Endodermal cell (in vitro differentiated cells): ENCODE results near the gene R3HDM1. TPM values are rescaled to one million over a fixed set of nuclear protein-coding genes. Genes with fewer than 3 reads are reported as not detected.
"Not testable (repeated sequence)": the region's sequence is repeated elsewhere in the genome, so short reads cannot be mapped to it uniquely, and the experiment has no call there.

ENCODE experiments used
- DNase-seq: peaks from one replicate; pipeline ENCODE4 v3.0.0-alpha.2; 2017
- H3K27ac ChIP-seq: 2 replicates; pipeline ENCODE4 v1.5.1; 2013; ENCODE audit warnings: mild to moderate bottlenecking, low read depth, low read length, moderate library complexity
- H3K27me3 ChIP-seq: 2 replicates; pipeline ENCODE4 v1.6.1; 2013; ENCODE audit warnings: mild to moderate bottlenecking, low read length, moderate library complexity; ENCODE audit not compliant: insufficient read depth, control insufficient read depth, poor library complexity, severe bottlenecking
- H3K36me3 ChIP-seq: 2 replicates; pipeline ENCODE4 v1.7.0; 2013; ENCODE audit warnings: mild to moderate bottlenecking, low read length, moderate library complexity; ENCODE audit not compliant: control insufficient read depth, insufficient read depth
- H3K4me1 ChIP-seq: one replicate; pipeline ENCODE4 v1.7.0; 2013; ENCODE audit warnings: low read length; ENCODE audit not compliant: control insufficient read depth, insufficient read depth
- H3K4me3 ChIP-seq: 2 replicates; pipeline ENCODE4 v1.5.1; 2013; ENCODE audit warnings: mild to moderate bottlenecking, low read length, moderate library complexity
- H3K9ac ChIP-seq: 2 replicates; pipeline ENCODE4 v1.6.1; 2013; ENCODE audit warnings: mild to moderate bottlenecking, low read length, moderate library complexity; ENCODE audit not compliant: poor library complexity, severe bottlenecking; ENCODE audit errors: extremely low read depth
- H3K9me3 ChIP-seq: 2 replicates; pipeline ENCODE4 v1.6.1; 2013; ENCODE audit warnings: mild to moderate bottlenecking, low read length, moderate library complexity; ENCODE audit not compliant: control insufficient read depth
- H3K27ac Mint-ChIP-seq: 2 replicates; pipeline ENCODE4 v1.8.0; 2020; ENCODE audit warnings: mixed read lengths
- H3K27me3 Mint-ChIP-seq: 2 replicates; pipeline ENCODE4 v1.8.0; 2021; ENCODE audit warnings: mild to moderate bottlenecking, mixed read lengths; ENCODE audit not compliant: insufficient read depth
- H3K36me3 Mint-ChIP-seq: 2 replicates; pipeline ENCODE4 v1.8.0; 2020; ENCODE audit warnings: low read depth, mixed read lengths
- H3K4me1 Mint-ChIP-seq: 2 replicates; pipeline ENCODE4 v1.8.0; 2020; ENCODE audit warnings: mixed read lengths
- H3K4me3 Mint-ChIP-seq: 2 replicates; pipeline ENCODE4 v1.8.0; 2020; ENCODE audit warnings: mild to moderate bottlenecking, moderate library complexity, mixed read lengths
- H3K9me3 Mint-ChIP-seq: 2 replicates; pipeline ENCODE4 v1.8.0; 2020; ENCODE audit warnings: mild to moderate bottlenecking, mixed read lengths
- WGBS, 2 experiments: methylation state at CpG; one replicate each; pipeline versions ENCODE4 v1.1.5 to v1.1.7; 2013; ENCODE audit warnings: missing lambda C conversion rate in 2 of 2, mixed read lengths in 1 of 2; ENCODE audit not compliant: insufficient coverage in 1 of 2, insufficient read length in 1 of 2; 5-methylcytosine and 5-hydroxymethylcytosine counted together
- total RNA-seq, 2 donors: library from RNA; stranded (reverse); fragmentation: NEBNext Ultra II Directional in 1 of 2; extraction: Animal tissue kit (Norgen Biotek cat#: 25700) in 1 of 2; gene quantifications; 2 replicates in 1 of 2; 3 replicates in 1 of 2; pipeline ENCODE4 v1.2.1, GENCODE V29; 2021
- TF ChIP-seq, protein P1 (sequence below): fragments of 200-600 bp; sonication (generic); conservative IDR thresholded peaks from 2 replicates; pipeline ENCODE4 v1.5.0; 2021; ENCODE audit warnings: antibody characterized with exemption, mild to moderate bottlenecking

R3HDM1 gene
- total RNA-seq, 2 donors from 2014 or later, result 52.6 to 67.0 TPM

DNA sequence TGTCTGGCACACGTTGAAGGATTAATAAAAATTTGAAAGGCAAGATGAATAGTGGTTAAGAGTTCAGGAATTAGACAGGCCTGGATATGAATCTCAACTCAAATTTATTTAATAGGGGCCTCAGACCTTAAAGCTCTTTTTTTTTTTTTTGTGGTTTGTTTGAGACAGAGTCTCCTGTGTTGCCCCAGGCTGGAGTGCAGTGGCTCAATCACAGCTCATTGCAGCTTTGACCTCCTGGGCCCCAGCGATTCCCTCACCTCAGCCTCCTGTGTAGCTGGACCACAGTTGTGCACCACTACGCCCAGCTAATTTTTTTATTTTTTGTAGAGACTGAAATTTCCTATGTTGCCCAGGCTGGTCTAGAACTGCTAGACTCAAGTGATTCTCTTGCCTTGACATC, 3.3 kb upstream of the R3HDM1 start:
- Histone ChIP-seq H3K9me3 (no peaks in the 10 kb centered on the region), H3K36me3 (peaks cover 3% of the 10 kb centered on the region), H3K4me3 (no peak overlapping the region), H3K4me1 (no peaks in the 10 kb centered on the region), H3K27me3 (no peaks in the 10 kb centered on the region), H3K9ac (no peak overlapping the region), H3K27ac (no peak overlapping the region)
- 88 to 95% methylated on average over 2 to 3 of the region's 3 CpGs for WGBS, 2 experiments
- Mint-ChIP-seq H3K27me3 (no peaks in the 10 kb centered on the region), H3K4me1 (peaks cover 9% of the 10 kb centered on the region), H3K27ac (no peak overlapping the region), H3K36me3 (peaks cover 11% of the 10 kb centered on the region), H3K4me3 (no peak overlapping the region), H3K9me3 (no peaks in the 10 kb centered on the region)
- TF ChIP-seq, protein P1, sequence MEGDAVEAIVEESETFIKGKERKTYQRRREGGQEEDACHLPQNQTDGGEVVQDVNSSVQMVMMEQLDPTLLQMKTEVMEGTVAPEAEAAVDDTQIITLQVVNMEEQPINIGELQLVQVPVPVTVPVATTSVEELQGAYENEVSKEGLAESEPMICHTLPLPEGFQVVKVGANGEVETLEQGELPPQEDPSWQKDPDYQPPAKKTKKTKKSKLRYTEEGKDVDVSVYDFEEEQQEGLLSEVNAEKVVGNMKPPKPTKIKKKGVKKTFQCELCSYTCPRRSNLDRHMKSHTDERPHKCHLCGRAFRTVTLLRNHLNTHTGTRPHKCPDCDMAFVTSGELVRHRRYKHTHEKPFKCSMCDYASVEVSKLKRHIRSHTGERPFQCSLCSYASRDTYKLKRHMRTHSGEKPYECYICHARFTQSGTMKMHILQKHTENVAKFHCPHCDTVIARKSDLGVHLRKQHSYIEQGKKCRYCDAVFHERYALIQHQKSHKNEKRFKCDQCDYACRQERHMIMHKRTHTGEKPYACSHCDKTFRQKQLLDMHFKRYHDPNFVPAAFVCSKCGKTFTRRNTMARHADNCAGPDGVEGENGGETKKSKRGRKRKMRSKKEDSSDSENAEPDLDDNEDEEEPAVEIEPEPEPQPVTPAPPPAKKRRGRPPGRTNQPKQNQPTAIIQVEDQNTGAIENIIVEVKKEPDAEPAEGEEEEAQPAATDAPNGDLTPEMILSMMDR, result no peak
- DNase-seq, result no peak

- peak within 1 kb of the TSS; percentile 97 for H3K27ac ChIP-seq
- peak; percentile 98 for DNase-seq
- Mint-ChIP-seq H3K4me1 (peaks cover 13% of the 10 kb centered on the region), H3K36me3 (peaks cover 18% of the 10 kb centered on the region), H3K4me3 (no peak within 1 kb of the TSS), H3K27me3 (no peaks in the 10 kb centered on the region), H3K9me3 (peaks cover 2% of the 10 kb centered on the region), H3K27ac (peak within 1 kb of the TSS; percentile 91)
- WGBS, 2 experiments, result 0 to 1% methylated on average over 16 to 46 of the region's 46 CpGs
- peaks cover 7% of the 10 kb centered on the region for H3K36me3 ChIP-seq
- H3K9ac ChIP-seq, result peak within 1 kb of the TSS; percentile 77
- no peaks in the 10 kb centered on the region for H3K27me3 ChIP-seq
- peak within 1 kb of the TSS; percentile 98 for H3K4me3 ChIP-seq
- H3K4me1 ChIP-seq, result no peaks in the 10 kb centered on the region
- no peaks in the 10 kb centered on the region for H3K9me3 ChIP-seq
- TF ChIP-seq, protein P1, result no peak
Measured at GRCh38 chr2:135530313-135531230, 712 bp upstream of the R3HDM1 start, which contains the start of gene ZRANB3. Gene ZRANB3 (minus strand): TSS chr2:135531218.

GRCh38 chr2:135532581-135532980, 1.3 kb downstream of the R3HDM1 start:
- H3K4me1 Mint-ChIP-seq, result peaks cover 13% of the 10 kb centered on the region
- no peak for DNase-seq
- peaks cover 20% of the 10 kb centered on the region for H3K9me3 Mint-ChIP-seq
- H3K36me3 ChIP-seq, result peaks cover 18% of the 10 kb centered on the region
- peak overlapping the region; percentile 98 for H3K4me3 ChIP-seq
- H3K36me3 Mint-ChIP-seq, result peaks cover 27% of the 10 kb centered on the region
- H3K27me3 ChIP-seq, result no peaks in the 10 kb centered on the region
- no peak overlapping the region for H3K27ac ChIP-seq
- no peaks in the 10 kb centered on the region for H3K4me1 ChIP-seq
- H3K27ac Mint-ChIP-seq, result no peak overlapping the region
- 68 to 71% methylated on average over 3 of the region's 3 CpGs for WGBS, 2 experiments
- peak overlapping the region; percentile 77 for H3K9ac ChIP-seq
- no peaks in the 10 kb centered on the region for H3K27me3 Mint-ChIP-seq
- TF ChIP-seq, protein P1, result no peak
- no peak overlapping the region for H3K4me3 Mint-ChIP-seq
- H3K9me3 ChIP-seq, result peaks cover 14% of the 10 kb centered on the region

GRCh38 chr2:135533545-135533944, 2.3 kb downstream of the R3HDM1 start:
- not testable (repeated sequence) for H3K4me3 Mint-ChIP-seq, H3K9ac ChIP-seq, H3K27ac Mint-ChIP-seq, H3K27ac ChIP-seq, DNase-seq, H3K27me3 ChIP-seq, H3K4me1 ChIP-seq, H3K27me3 Mint-ChIP-seq
- H3K9me3 ChIP-seq, result peaks cover 21% of the 10 kb centered on the region
- H3K4me3 ChIP-seq, result peak overlapping the region; percentile 98
- WGBS, 2 experiments, result 96 to 97% methylated on average over 15 of the region's 15 CpGs
- H3K36me3 ChIP-seq, result peaks cover 22% of the 10 kb centered on the region
- peaks cover 31% of the 10 kb centered on the region for H3K36me3 Mint-ChIP-seq
- H3K4me1 Mint-ChIP-seq, result peaks cover 11% of the 10 kb centered on the region
- H3K9me3 Mint-ChIP-seq, result peaks cover 23% of the 10 kb centered on the region
